ENCODE measurements around the gene DLX5.

GRCh38 chr7:96987719-96988118, 36.9 kb downstream of the DLX5 start:
- TF ChIP-seq CTCF (IDR thresholded peaks at IDR 0.05): no peak
- TF ChIP-seq POLR2AphosphoS5 (IDR thresholded peaks at IDR 0.05; ENCODE audit: low read depth, low read length): no peak

Measured in Panc1 (cell line).